HPDE6-E6E7 (cell line): Measurements from ENCODE around the gene TUBGCP5.
A peak's percentile ranks its signal among the peaks of the same experiment; 100 is the strongest.
"Not testable (repeated sequence)": the region's sequence is repeated elsewhere in the genome, so short reads cannot be mapped to it uniquely, and the experiment has no call there.

Experiments used
- DNase-seq: peaks from one replicate; pipeline ENCODE4 v3.0.0; 2011; ENCODE audit warnings: missing footprints; ENCODE audit errors: extremely low spot score

Gene TUBGCP5

GRCh38 chr15:23039143-23039916, at the start of gene TUBGCP5:
TUBGCP5 (minus strand) TSS chr15:23039569; CDS start chr15:23039543, 26 bp downstream.
- peak; percentile 97 for DNase-seq

DNA sequence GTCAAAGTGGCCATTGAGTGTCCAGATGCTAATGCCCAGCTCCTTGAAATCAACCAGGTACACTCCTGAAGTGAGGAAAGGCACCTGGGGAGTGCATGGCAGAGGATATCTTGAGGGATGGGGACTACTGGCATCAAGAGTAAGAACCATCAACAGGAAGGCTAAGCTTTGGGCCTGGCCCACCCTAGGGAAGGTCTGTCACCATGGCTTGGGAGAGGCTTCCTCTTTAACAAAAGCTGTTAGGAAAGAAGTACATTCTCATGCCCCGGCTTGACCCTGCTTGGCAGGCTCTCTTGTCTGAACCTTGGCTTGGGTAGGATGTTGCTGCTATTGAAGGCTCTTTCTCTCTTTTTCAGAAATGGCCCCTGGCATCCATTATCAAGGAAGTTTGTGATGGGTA, 43.7 kb upstream of the TUBGCP5 start:
- no peak for DNase-seq

- DNase-seq = not testable (repeated sequence)
Measured at GRCh38 chr15:23081996-23082737, 42.8 kb upstream of the TUBGCP5 start.

DNA sequence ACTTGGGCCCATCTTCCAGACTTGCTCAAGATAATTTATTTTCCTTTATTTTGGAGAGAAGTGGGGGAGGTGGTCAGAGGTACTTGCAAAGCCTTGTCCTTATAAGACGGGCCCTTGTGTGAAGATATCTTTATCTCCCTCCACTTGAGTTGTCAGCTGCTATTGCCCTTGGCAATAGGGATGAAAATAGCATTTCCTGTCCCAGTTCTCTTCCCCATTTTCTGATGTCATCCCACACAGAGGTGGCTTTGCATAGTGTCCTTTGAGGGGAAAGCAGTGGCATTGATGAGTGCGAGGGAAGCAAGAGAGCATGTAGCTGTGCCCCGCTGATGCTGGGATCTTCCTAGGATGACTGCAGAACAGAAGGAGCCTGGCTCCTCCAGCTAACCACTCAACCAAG, 41.9 kb upstream of the TUBGCP5 start:
- DNase-seq = no peak

GRCh38 chr15:23079766-23080165, 40.4 kb upstream of the TUBGCP5 start:
- DNase-seq = no peak

DNA sequence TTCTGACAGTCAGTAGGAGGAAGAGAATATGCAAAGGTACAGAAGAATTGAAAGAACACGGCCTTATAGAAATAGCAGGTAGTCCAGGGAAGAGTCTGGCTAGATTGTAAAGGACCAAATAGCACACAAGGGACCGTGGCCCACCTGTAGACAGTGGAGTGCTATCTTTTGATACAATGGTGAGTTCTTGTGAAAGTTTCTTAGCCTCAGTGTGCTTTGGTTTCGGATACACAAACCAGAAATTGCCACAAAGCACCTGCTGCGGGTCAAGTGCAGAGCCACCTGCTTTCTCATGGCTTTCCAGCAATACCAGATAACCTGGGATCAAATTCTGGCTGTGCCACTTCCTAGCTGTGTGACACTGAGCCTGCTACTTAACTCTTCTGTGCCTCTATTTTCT, 36.6 kb upstream of the TUBGCP5 start:
- DNase-seq = no peak

GRCh38 chr15:23074684-23075083, 35.3 kb upstream of the TUBGCP5 start:
- no peak for DNase-seq

GRCh38 chr15:23073890-23074646, 34.7 kb upstream of the TUBGCP5 start:
- no peak for DNase-seq

DNA sequence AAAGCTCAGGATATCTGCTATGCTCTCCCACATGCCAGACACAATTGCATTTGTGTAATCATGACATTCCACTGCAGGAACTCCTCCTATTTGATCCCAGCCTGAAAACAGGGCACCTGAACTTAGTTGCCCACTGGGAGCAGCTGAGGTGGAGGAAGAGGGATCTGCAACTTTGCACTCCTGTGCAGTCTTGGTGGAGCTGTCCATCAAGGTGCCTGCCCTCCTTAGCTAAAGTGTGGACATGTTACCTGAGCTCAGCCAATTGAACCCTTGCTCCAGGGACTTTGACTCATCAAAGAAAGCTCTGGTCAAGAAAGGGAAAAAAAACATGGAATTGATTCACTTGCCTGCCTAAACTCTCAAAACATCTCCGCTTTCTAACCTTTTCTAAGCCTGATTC, 33.3 kb upstream of the TUBGCP5 start:
- no peak for DNase-seq

DNA sequence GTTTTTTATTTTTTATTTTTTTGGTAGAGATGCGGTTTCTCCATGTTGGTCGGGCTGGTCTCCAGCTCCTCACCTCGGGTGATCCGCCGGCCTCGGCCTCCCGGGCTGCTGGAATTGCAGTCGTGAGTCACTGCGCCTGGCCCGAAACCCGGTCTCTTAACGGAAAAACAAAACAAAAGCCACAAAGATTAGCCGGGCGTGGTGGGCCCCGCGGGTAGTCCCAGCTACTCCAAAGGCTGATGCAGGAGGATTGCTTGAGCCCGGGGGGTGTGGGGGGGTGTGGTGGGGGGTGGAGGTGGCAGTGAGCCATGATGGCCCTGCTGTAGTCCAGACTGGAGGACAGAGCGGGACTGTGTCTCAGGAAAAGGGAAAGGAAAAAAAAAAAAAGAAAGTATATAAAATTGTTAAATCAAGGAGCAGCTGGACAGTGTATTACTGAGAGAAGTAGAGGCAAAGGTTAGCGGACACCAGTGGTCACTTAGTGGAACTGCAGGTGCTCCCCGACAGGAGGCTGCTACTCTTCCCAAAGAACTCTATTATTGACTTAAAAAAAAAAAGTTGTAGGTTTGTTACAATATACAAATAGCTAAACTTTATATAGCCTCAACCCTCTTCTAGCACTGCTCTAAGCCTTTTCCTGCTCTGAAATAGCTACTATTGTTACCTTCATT, 30.3 kb upstream of the TUBGCP5 start:
- DNase-seq = no peak

DNA sequence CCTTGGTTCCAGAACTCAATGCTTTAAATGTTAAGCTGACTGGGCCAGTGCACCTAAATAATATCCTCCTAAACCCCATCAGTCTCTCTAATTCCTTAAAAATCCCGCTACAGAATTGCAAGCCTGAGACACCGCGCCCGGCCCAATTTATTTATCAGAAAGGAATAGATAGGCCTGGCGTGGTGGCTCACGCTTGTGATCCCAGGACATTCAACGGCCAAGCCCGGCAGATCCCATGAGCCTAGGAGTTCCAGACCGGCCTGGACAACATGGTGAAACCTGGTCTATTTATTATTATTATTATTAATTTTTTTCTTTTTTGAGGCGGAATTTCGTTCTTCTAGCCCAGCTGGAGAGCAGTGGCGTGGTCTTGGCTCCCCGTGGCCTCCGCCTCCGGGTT, 28.0 kb upstream of the TUBGCP5 start:
- no peak for DNase-seq

DNA sequence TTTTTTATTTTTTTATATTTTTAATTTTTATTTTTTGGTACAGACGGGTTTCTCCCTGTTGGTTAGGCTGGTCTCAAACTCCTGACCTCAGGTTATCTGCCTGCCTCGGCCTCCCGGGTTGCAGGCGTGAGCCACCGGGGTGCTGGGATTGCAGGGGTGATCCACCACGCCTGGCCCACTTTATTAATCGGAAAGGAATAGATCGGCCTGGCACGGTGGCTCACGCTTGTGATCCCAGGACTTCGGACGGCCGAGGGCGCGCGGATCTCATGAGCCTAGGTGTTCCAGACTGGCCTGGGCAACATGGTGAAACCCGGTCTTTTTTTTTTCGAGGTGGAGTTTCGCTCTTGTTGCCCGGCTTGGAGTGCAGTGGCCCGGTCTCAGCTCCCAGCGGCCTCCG, 26.5 kb upstream of the TUBGCP5 start:
- no peak for DNase-seq

DNA sequence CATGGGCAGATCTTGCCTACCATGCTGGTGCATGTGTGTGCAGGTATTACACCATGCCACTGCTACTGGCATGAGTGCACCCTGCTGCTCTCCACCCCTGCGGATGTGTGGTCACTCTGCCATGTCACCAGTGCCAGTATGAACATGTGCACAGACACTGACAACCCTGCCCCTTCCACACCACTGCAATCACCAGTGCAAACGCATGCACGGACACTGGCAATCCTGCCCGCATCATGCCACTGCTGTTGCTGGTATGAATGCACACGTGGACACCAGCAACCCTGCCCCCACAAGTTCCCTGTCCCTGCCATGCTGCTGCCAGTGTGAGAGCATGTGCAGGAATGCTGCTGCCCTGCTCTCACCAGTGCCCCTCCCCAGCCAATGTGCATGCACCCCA, 24.8 kb upstream of the TUBGCP5 start:
- no peak for DNase-seq

- no peak for DNase-seq
Measured at GRCh38 chr15:23057707-23058106, 18.3 kb upstream of the TUBGCP5 start.

DNA sequence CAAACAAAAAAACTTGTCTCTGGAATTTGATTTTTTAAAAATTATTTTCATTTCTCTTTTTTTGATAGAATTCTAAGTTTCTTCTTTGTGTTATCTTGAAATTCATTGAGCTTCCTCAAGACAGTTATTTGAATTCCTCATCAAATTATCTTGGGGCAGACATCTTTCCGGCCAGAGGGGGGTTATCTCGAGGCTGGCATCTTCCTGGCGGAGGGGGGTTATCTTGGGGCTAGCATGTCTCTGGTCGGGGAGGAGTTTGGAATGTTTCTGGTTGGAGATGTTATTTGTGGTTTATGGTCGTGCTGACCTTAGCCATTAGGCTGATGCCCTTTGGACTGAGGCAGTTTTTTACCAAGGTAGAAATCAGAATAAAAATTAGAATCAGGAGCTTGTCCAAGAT, 15.9 kb upstream of the TUBGCP5 start:
- no peak for DNase-seq

- no peak for DNase-seq
Measured at GRCh38 chr15:23052522-23052921, 13.2 kb upstream of the TUBGCP5 start.

DNA sequence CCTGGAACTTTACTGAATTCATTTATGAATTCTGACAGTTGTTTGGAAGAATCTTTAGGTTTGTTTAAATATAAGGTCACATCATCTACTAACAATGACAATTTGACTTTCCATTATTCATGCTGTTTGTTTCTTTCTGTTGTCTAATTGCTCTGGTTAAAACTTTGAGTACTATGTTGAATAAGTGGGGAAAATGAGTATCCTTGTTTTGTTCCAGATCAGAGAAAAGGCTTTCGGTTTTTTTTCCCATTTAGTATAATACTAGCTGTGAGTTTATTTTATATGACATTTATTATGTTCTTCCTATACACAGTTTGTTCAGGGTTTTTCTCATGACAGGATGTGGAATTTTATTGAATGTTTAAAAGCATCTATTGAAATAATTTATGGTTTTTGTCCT, 11.3 kb upstream of the TUBGCP5 start:
- no peak for DNase-seq

DNA sequence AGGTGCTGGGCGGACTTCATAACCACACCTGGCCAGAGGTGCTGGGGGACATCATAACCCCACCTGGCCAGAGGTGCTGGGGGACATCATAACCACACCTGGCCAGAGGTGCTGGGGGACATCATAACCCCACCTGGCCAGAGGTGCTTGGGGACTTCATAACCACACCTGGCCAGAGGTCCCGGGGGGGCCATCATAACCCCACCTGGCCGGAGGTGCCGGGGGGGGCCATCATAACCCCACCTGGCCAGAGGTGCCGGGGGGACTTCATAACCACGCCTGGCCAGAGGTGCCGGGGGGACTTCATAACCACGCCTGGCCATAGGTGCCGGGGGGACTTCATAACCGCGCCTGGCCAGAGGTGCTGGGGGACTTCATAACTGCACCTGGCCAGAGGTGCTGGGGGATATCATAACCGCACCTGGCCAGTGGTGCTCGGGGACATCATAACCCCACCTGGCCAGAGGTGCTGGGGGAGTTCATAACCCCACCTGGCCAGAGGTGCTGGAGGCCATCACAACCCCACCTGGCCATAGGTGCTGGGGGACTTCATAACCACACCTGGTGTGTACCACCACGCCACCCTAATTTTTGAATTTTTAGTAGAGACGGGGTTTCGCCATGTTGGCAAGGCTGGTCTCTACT, 10.7 kb upstream of the TUBGCP5 start:
- DNase-seq = no peak

GRCh38 chr15:23048572-23049282, 9.4 kb upstream of the TUBGCP5 start:
- not testable (repeated sequence) for DNase-seq

DNA sequence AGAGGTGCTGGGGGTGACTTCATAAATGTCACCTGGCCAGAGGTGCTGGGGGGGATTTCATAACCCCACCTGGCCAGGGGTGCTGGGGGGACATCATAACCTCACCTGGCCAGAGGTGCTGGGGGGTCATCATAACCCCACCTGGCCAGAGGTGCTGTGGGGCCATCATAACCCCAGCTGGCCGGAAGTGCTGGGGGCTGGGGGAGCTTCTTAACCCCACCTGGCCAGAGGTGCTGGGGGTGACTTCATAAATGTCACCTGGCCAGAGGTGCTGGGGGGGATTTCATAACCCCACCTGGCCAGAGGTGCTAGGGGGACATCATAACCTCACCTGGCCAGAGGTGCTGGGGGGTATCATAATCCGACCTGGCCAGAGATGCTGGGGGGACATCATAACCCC, 4.6 kb upstream of the TUBGCP5 start:
- not testable (repeated sequence) for DNase-seq

GRCh38 chr15:23043535-23043934, 4.2 kb upstream of the TUBGCP5 start:
- DNase-seq = not testable (repeated sequence)
